ENCODE data around the gene LIN37. TPM values are rescaled to one million over a fixed set of nuclear protein-coding genes. Genes with fewer than 3 reads are reported as not detected.
A peak's percentile ranks its signal among the peaks of the same experiment; 100 is the strongest.

Gene LIN37
- total RNA-seq, 1 donor from 2014 or later: 12.9 TPM

- no peak for DNase-seq (ENCODE audit: low spot score)
Measured at GRCh38 chr19:35751839-35752745, 3.7 kb downstream of the LIN37 start.

DNA sequence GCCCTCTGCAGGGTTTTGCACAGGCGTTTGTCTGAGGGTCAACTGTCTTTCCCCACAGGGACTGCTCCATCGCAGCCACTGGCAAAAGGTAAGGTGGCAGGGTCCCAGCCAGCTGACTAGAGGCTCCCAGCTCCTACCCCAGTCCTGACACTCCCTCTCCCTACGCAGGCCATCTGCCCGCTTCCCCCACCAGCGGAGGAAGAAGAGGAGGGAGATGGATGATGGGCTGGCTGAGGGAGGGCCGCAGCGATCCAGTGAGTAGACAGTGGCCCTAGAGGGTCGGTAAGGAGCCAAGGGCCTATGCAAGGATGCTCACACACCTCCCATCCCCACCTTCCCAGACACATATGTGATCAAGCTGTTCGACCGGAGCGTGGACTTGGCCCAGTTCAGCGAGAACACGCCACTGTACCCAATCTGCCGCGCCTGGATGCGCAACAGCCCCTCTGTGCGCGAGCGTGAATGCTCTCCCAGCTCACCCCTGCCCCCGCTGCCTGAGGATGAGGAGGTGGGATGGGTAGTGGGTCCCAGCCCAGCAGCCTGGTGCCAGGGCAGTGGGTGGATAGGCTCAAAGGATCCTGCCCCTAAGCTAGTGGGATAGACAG is 4.5 kb downstream of the LIN37 start:
- DNase-seq (ENCODE audit: low spot score): no peak

DNA sequence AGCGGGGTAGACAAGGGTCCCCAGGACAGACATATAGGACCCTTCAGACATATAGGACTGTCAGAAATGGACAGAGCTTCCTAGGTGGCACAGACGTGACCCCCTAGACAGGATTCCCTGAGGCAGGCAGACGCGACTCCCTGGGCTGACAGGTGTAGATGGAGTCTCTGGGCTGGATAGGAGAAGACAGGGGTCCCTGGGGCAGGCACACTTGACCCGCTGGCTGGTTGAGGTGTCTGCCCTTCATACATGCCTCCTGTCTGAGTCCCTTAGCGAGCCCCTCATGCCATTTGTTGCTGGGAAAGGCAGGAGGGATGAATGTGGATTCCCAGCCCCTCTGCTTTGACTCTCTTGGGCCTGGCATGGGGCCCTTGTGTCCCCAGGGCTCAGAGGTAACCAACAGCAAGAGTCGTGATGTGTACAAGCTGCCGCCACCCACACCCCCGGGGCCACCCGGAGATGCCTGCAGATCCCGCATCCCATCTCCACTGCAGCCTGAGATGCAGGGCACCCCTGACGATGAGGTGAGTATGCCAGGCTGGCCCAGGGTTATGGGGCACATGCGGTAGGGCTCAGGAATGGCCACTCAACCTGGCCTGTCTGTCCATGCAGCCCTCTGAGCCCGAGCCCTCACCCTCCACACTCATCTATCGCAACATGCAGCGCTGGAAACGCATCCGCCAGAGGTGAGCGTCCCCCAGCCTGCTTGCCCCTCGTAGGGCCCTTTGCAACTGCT is 5.4 kb downstream of the LIN37 start:
- DNase-seq (ENCODE audit: low spot score): no peak

DNA sequence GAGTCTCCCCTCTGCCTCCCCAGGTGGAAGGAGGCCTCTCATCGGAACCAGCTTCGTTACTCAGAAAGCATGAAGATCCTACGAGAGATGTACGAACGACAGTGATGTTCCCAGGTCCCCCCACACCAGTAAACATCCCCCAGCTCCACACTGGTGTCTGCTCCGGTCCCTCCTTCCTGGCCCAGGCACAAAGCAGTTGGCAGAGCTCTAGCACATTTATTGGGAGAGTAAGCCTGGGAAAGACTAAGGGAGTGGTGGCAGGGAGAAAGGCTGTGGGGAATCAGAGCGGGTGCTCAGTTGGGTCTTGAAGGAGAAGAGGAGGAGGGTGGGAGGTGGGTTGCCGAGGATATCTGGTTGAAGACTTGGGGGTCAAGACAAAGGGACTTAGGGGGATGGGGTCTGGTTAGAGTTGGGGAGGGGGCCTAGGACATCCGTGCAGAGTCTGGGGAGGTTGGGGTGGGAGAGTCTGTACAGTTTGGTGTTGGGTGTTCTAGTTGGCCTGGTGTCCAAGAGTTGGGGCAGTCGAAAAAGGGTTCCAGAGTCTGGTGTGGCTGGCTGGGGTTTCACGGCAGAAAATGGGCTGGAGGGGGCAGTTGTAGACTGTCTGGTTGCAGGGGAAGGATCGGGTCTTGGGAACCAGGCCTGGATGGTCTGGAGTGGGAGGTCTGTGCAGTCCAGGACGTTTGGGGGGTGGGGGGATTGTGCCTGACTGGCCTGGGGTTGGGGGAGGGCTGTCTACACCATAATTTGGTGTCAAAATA is 6.2 kb downstream of the LIN37 start:
- no peak for DNase-seq (ENCODE audit: low spot score)

DNA sequence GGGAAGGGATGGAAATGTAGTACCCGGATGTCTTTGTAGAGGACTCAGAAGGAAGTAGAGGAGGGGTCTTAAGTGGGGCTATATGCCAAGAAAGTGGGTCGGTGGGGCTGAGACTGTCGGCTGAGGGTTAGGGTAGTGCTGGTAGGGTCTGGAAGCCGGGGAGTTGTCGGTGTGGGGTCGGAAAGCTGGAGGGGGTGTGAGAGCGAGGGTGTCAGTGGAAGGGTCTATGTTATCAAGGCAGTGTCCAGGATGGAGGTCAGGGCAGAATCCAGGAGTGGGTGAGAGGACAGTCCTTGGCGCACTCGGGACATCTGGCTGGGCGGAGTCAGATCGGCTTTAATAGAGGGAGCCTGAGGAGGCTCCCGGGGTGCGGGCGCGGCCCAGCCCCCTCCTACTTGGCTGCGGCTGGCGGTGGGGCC is 6.8 kb downstream of the LIN37 start:
- no peak for DNase-seq (ENCODE audit: low spot score)

DNA sequence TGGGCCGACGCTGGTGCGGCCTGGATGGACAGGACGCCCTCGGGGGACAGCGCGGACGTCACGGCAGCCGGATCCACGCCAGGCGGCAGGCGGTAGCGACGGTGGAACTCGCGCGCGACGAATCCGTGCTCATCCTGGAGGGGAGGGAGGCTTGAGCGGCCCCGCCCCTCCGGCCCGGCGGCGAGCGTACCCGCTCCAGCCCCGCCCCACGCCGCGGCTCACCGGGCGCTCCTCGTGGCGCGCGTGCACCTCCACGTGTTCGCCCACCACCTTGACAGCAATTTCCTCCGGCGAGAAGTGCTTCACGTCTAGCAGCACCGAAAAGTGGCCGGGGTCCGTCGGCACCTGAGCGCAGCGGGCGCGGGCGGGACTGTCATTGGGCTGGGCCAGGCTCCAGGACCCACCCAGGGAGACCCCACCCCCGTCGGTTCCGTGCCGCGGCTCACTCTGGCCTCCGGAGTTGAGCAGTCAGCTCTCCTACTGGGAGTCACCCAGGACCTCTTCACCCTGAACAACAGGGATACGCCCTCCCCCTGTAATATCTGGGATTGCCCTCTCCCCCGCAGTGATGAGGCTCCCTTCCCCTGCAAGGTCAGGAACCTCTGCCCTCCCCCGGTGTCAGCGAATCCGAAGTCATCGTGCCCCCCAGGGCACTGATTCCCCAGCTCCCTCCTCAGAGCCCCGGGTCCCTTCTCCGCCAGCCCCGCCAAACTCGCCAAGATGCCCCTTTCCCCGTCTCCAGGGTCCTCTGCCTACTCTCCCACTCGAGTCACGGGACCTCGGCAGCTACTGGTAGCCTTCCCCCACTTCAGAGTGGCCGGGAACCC is 7.4 kb downstream of the LIN37 start:
- DNase-seq (ENCODE audit: low spot score): peak; percentile 97

DNA sequence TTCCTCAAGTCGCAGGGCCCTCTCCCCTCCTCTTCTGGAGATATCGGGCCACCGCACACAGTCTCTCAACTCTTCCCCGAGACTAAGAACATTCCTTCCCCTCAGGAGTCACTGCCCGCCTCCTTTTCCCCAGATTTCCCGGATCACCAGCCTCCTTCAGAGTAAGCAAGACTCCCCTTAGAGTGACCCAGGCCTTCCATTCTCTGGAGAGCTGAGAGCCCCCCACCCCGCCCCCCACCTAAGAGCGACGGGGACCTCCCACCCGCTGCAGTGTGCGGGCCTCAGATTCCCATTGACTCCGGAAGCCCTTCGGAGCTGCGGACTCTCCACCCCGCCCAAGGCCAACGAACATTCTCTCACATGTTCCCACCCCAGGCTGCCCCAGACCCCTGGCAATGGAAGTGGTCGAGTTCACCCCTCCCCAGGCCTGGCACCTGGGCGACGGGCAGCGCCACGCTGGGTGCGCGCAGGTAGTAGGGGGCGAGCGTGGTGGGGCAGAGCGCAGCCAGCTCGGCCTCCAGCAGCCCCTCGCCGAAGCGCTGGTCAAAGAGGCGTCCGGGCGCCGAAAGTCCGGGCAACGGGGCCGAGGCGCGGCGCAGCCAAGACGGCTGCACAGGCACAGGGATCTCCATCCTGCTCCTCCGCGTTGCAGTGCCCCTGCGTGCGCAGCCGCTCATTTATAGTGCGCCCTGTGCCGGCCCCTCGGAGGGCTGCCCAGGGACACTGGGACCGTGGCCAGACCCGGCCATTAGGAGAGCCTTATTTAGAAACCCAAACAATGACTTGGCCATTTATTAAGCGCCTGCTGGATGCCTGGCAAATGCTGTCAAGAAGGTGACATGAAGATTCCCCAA is 8.2 kb downstream of the LIN37 start, which contains the start of gene HSPB6:
TSS of gene HSPB6 (minus strand) at position 653 of the 854 bp plus-strand sequence. CDS start at position 632, 21 bp downstream.
- DNase-seq (ENCODE audit: low spot score): no peak

GRCh38 chr19:35757231-35757748 is 8.9 kb downstream of the LIN37 start:
- peak; percentile 96 for DNase-seq (ENCODE audit: low spot score)

DNA sequence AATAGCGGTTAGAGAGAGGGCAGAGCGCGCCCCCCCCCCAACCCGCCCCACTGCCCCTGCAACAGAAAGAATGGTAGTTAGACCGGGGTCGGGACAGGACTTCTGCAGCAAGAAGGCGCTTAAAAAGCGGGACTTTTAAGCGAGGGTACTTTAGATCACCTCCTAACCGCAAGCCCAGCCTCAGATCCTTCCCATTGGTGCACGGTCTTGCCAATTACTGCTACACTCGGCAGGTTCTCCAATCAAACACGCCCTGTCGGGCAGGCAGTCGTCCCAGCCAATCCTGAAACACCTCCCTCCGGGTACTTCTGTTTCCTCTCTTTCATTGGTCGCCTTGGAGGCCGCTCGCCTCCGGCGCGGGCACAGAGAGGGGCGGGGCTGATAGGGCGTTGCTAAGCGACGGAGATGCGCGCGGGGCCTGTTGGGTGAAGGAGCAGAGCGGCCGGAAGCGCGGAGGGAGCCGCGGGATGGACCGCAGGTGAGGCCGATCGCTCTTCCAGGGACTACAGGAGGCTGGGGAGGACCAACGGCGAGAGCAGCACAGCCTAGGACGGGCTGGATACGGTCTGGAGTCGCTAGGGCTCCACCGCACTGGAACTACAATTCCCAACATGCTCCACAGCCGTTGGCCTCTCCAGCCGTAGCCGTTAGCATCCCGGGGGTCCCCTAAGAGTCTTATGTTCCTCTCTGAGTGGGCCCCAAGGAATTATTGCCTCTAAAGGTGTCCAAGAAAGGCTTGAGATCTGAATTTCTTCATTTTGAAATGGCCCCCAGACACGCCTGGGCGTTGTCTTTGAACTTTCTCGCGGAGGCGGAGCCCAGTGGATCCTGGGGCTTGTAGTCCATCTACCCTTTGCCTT is 9.6 kb downstream of the LIN37 start, which contains the start of gene PROSER3:
TSS of gene PROSER3 (plus strand) at position 428 of the 860 bp plus-strand sequence. CDS start at position 468, 40 bp downstream.
- peak; percentile 99 for DNase-seq (ENCODE audit: low spot score)

GRCh38 chr19:35759697-35760096 is 11.3 kb downstream of the LIN37 start:
- no peak for DNase-seq (ENCODE audit: low spot score)

GRCh38 chr19:35760711-35761349 is 12.5 kb downstream of the LIN37 start:
- no peak for DNase-seq (ENCODE audit: low spot score)

DNA sequence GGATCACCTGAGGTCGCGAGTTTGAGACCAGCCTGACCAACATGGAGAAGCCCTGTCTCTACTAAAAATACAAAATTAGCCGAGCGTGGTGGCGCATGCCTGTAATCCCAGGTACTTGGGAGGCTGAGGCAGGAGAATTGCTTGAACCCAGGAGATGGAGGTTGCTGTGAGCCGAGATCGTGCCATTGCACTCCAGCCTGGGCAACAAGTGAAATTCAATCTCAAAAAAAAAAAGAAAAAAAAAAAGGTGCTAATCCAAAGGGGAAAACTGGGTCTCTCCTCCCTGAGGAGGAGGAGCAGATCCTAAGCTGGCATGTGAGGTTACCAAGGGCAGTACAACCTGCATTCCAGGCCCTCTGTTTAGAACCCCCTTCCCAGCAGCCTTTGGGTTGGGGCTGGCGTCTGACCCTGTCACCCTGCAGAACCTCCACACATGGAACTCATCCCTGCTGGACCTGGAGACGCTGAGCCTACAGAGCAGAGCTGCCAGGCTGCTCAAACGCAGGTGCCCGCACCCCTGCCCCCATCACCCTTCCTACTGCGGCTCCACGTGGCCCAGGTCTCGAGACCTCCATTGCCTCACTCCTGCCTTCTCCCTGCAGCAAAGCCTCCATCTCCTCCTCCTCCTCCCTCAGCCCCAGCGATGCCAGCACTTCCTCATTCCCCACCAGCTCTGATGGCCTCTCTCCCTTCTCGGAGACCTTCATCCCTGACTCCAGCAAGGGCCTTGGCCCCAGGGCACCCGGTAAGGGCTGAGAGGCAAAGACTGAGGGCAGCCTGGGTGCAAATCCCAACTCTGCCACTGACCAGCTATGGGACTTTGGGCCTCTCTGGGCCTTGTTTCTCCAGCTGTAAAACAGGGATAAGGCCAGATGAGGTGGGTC is 16.3 kb downstream of the LIN37 start:
- DNase-seq (ENCODE audit: low spot score): no peak

GRCh38 chr19:35766571-35767104 is 18.3 kb downstream of the LIN37 start:
- no peak for DNase-seq (ENCODE audit: low spot score)

DNA sequence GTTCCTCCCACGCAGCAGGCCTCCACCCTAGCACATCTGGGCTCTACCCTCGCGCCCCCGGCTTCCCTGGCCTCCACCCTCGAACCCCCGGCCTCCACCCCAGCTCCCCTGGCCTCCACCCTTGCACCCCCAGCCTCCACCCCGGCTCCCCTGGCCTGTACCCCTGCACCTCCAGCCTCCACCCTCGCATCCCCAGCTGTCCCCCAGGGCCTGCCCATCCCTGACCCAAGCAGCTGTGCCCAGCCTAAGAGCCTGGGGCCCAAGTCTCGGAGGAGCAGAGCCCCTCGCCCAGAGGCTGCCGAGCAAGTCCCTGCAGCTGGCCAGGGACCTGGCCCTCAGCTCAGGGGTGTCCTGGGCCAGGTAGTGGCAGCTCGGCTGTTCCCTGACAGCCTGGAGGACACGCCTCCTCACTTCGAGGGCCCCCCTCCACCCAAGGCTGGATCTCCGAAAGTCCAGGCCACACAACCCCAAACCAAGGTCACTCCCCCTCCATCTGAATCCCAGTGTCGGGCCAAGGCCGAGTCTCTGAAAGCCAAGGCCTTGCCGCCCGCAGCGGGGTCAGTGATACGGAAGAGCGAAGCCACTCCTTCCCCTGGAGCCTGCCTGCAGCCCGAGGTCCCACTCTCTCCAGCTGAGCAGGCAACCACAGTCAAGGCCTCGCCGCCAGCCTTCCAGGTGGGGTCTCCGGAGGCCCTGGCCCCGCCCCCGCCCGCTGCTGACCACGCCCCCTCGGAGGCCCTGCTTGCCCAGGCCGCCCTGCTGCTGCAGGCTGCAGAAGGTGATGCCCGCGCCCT is 19.1 kb downstream of the LIN37 start:
- DNase-seq (ENCODE audit: low spot score): no peak

DNA sequence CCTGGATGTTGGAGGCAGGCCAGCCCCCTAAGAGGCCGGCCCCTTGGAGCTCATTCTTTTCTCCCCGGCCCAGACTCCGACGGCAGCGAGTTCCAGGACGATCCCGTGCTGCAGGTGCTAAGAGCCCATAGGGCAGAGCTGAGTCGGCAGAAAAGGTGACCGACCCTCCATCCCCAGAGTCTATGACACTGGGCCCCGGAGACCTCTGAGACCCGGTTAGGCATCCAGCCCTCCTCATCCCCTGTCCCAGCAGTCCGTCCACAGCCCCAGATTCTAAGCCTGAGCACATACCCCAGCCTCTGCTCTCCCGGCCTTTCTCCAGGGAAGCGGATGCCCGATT is 19.7 kb downstream of the LIN37 start:
- no peak for DNase-seq (ENCODE audit: low spot score)
